SK-N-SH (cell line): ENCODE measurements around the gene TGFBR3L. TPM values are rescaled to one million over a fixed set of nuclear protein-coding genes. Genes with fewer than 3 reads are reported as not detected.

Source experiments
- CTCF ChIA-PET: fragments of 300-600, 350-600 bp; formaldehyde crosslinking; extraction: SDS; loops from one replicate; lab custom pipeline; 2021; lab: Yijun Ruan, JAX
- POLR2A ChIA-PET: fragments of 350-600 bp; sonication (Branson Sonifier 250); formaldehyde crosslinking; extraction: SDS; loops from one replicate; lab custom pipeline; 2020; ENCODE audit warnings: antibody characterized with exemption, inconsistent platforms; lab: Yijun Ruan, JAX
- DNase-seq: peaks from one replicate; pipeline ENCODE4 v3.0.0; 2012
- H2AFZ ChIP-seq: fragments of 200-600 bp; sonication (generic); 2 replicates; pipeline ENCODE4 v1.8.1; 2016; ENCODE audit warnings: antibody characterized with exemption, mild to moderate bottlenecking, low read depth
- H3F3A ChIP-seq: fragments of 200-600 bp; sonication (generic); replicated peaks from 2 replicates; pipeline ENCODE3; 2016; ENCODE audit warnings: antibody characterized with exemption, mild to moderate bottlenecking; ENCODE audit not compliant: insufficient read depth
- H3K27ac ChIP-seq, 2 experiments: fragments of 200-500 bp in 1 of 2; fragments of 200-600 bp in 1 of 2; sonication (Bioruptor generic) in 1 of 2; sonication (generic), shearing (Covaris generic) in 1 of 2; 2 replicates each; pipeline versions ENCODE4 v1.5.1 to v1.6.1; 2014 to 2016; ENCODE audit warnings: low read depth in 2 of 2, inconsistent platforms in 1 of 2, low read length in 1 of 2, mild to moderate bottlenecking in 1 of 2, mixed read lengths in 1 of 2
- H3K27me3 ChIP-seq: fragments of 200-600 bp; sonication (generic), shearing (Covaris generic); 2 replicates; pipeline ENCODE4 v1.6.1; 2016; ENCODE audit warnings: mixed run types; ENCODE audit not compliant: insufficient read depth
- H3K36me3 ChIP-seq, 2 experiments: fragments of 200-500 bp in 1 of 2; fragments of 200-600 bp in 1 of 2; sonication (Bioruptor generic) in 1 of 2; sonication (generic) in 1 of 2; replicated peaks in 1 of 2; 2 replicates each; pipeline versions ENCODE3 to v1.5.1; 2014 to 2016; ENCODE audit warnings: low read length in 1 of 2, mild to moderate bottlenecking in 1 of 2; ENCODE audit not compliant: insufficient read depth in 2 of 2, control insufficient read depth in 1 of 2
- H3K4me1 ChIP-seq, 2 experiments: fragments of 200-500 bp in 1 of 2; fragments of 200-600 bp in 1 of 2; sonication (Bioruptor generic) in 1 of 2; sonication (generic), shearing (Covaris generic) in 1 of 2; 2 replicates each; pipeline versions ENCODE4 v1.5.1 to v1.6.1; 2014 to 2016; ENCODE audit warnings: low read depth in 1 of 2, low read length in 1 of 2, mixed run types in 1 of 2; ENCODE audit not compliant: insufficient read depth in 2 of 2, control insufficient read depth in 1 of 2
- H3K4me2 ChIP-seq: fragments of 200-600 bp; sonication (generic), shearing (Covaris generic); 2 replicates; pipeline ENCODE4 v1.6.1; 2017; ENCODE audit warnings: mixed run types
- H3K4me3 ChIP-seq, 2 experiments: fragments of 200-500 bp in 1 of 2; fragments of 200-600 bp in 1 of 2; sonication (Bioruptor generic) in 1 of 2; sonication (generic), shearing (Covaris generic) in 1 of 2; 2 replicates each; pipeline versions ENCODE4 v1.5.1 to v1.8.1; 2014 to 2016; ENCODE audit warnings: low read depth in 2 of 2, inconsistent platforms in 1 of 2, low read length in 1 of 2, mild to moderate bottlenecking in 1 of 2, mixed read lengths in 1 of 2, moderate library complexity in 1 of 2
- H3K79me2 ChIP-seq: fragments of 200-600 bp; sonication (generic); 2 replicates; pipeline ENCODE4 v1.8.1; 2017; ENCODE audit warnings: mild to moderate bottlenecking; ENCODE audit not compliant: insufficient read depth
- H3K9ac ChIP-seq: fragments of 200-600 bp; sonication (generic); 2 replicates; pipeline ENCODE4 v1.6.1; 2017; ENCODE audit warnings: mixed run types
- H3K9me2 ChIP-seq: fragments of 200-600 bp; sonication (generic); 2 replicates; pipeline ENCODE4 v1.6.1; 2017; ENCODE audit warnings: mixed run types
- H3K9me3 ChIP-seq: fragments of 200-600 bp; sonication (generic); 2 replicates; pipeline ENCODE4 v1.6.1; 2017; ENCODE audit warnings: mixed run types, mild to moderate bottlenecking, moderate library complexity
- H4K20me1 ChIP-seq: fragments of 200-600 bp; sonication (generic); 2 replicates; pipeline ENCODE4 v1.6.1; 2017; ENCODE audit warnings: mild to moderate bottlenecking, mixed run types; ENCODE audit not compliant: insufficient read depth
- CTCF ChIP-seq: fragments of 200-600 bp; sonication (generic); IDR thresholded peaks from 2 replicates; pipeline ENCODE4 v1.6.1; 2017; ENCODE audit warnings: antibody characterized with exemption, mild to moderate bottlenecking, moderate library complexity
- ELF1 ChIP-seq: IDR thresholded peaks from 2 replicates; pipeline ENCODE4 v1.4.0; 2012
- EP300 ChIP-seq, 2 experiments: IDR thresholded peaks; 2 replicates each; pipeline versions ENCODE4 v1.4.0 to v1.6.1; 2012; ENCODE audit warnings: borderline replicate concordance in 1 of 2, low read depth in 1 of 2, low read length in 1 of 2
- EZH2phosphoT487 ChIP-seq: fragments of 200-600 bp; sonication (generic); IDR thresholded peaks from 2 replicates; pipeline ENCODE4 v1.6.1; 2017; ENCODE audit warnings: low read depth, mixed run types, mild to moderate bottlenecking, antibody characterized with exemption, moderate library complexity, borderline replicate concordance
- FOSL2 ChIP-seq: IDR thresholded peaks from 2 replicates; pipeline ENCODE4 v1.4.0; 2012; ENCODE audit warnings: low read depth, mild to moderate bottlenecking, moderate library complexity, borderline replicate concordance
- FOXJ3 ChIP-seq: sonication (generic); formaldehyde crosslinking; IDR thresholded peaks from 2 replicates; pipeline ENCODE4 v1.5.1; 2020; ENCODE audit warnings: mild to moderate bottlenecking, missing genetic modification reagents
- IRF3 ChIP-seq: fragments of 150-350 bp; IDR thresholded peaks from 2 replicates; pipeline ENCODE4 v1.6.1; 2016; ENCODE audit warnings: mild to moderate bottlenecking, low read depth, low read length
- JUND ChIP-seq: IDR thresholded peaks from 2 replicates; pipeline ENCODE4 v1.4.0; 2012
- MEF2A ChIP-seq: IDR thresholded peaks from 2 replicates; pipeline ENCODE4 v1.4.0; 2012; ENCODE audit warnings: low read depth, borderline replicate concordance
- NFIC ChIP-seq: IDR thresholded peaks from 2 replicates; pipeline ENCODE4 v1.4.0; 2012; ENCODE audit warnings: borderline replicate concordance
- RCOR1 ChIP-seq: fragments of 150-350 bp; IDR thresholded peaks from 2 replicates; pipeline ENCODE4 v1.6.1; 2017; ENCODE audit warnings: antibody characterized with exemption, low read length
- RXRA ChIP-seq: IDR thresholded peaks from 2 replicates; pipeline ENCODE4 v1.4.0; 2012; ENCODE audit warnings: low read depth, mild to moderate bottlenecking, borderline replicate concordance
- SIN3A ChIP-seq: IDR thresholded peaks from 2 replicates; pipeline ENCODE4 v1.6.1; 2012; ENCODE audit warnings: low read depth, mild to moderate bottlenecking, low read length, moderate library complexity, borderline replicate concordance
- TAF1 ChIP-seq: IDR thresholded peaks from 2 replicates; pipeline ENCODE4 v1.6.1; 2012; ENCODE audit warnings: low read depth, mild to moderate bottlenecking, low read length, moderate library complexity, borderline replicate concordance
- TCF12 ChIP-seq: IDR thresholded peaks from 2 replicates; pipeline ENCODE4 v1.4.0; 2012
- USF1 ChIP-seq: IDR thresholded peaks from 2 replicates; pipeline ENCODE4 v1.4.0; 2012; ENCODE audit warnings: low read depth, borderline replicate concordance
- WGBS: methylation state at CpG from one replicate; pipeline ENCODE4 v1.1.6; 2017; ENCODE audit warnings: low lambda C conversion rate; 5-methylcytosine and 5-hydroxymethylcytosine counted together
- polyA plus RNA-seq, 3 experiments: library from polyadenylated mRNA; depleted of rRNA; stranded (reverse); fragments of >200 nt; gene quantifications; 2 replicates each; pipeline ENCODE4 v1.2.3, GENCODE V29; 2012

TGFBR3L gene
- polyA plus RNA-seq, 1 of the 3 experiments (the other 2 are of a cell fraction) = 0.87 TPM

DNA sequence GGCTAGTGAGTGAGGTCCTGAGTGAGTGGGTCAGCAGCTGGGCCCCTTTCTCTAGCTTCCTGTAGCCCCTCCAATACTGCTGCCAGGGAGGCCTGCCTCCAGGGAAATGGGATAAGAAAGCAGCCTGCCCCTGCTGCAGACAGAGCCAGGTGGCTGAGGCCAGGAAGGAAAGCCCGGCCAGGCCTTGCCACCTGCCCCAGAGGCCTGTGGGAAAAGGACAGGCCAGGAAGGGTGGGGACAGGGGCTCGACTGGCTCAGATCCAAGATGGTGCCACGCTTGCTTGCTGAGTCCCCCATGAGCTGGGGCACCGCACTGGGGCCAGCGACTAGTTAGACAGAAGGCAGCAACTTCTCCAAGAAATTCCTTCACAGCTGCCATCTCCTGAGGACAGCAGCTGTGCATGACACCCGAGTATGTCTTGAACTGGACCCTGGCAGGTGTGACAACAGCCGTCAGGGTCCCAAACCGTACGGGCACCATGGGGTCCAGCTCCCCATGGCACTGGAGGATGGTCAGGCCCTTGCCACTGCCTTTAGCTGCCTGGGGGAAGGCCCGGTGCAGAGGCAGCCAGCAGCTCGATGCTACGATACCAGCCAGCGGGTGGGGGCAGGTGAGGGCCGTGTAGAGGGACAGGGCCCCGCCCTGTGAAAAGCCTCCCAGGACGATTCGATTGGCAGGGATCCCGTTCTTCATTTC, 35.4 kb upstream of the TGFBR3L start:
- H3K4me2 ChIP-seq = no peak overlapping the region
- no peaks in the 10 kb centered on the region for H3K79me2 ChIP-seq
- POLR2A ChIA-PET = no interaction called here
- no peaks in the 10 kb centered on the region for H3K9me3 ChIP-seq
- no peak overlapping the region for H3K9ac ChIP-seq
- H3K4me3 ChIP-seq = no peak overlapping the region
- no peaks in the 10 kb centered on the region for H3F3A ChIP-seq
- no peak for DNase-seq
- H3K36me3 ChIP-seq = no peaks in the 10 kb centered on the region
- no peak overlapping the region for H2AFZ ChIP-seq
- no peaks in the 10 kb centered on the region for H3K9me2 ChIP-seq
- H3K4me1 ChIP-seq = peaks cover 0 to 4% of the 10 kb centered on the region in 2 experiments; a peak in 1 of 4 replicates
- 88% methylated on average over 14 of the region's 18 CpGs for WGBS
- no peaks in the 10 kb centered on the region for H4K20me1 ChIP-seq
- no peak overlapping the region for H3K27ac ChIP-seq
- no peaks in the 10 kb centered on the region for H3K27me3 ChIP-seq
- CTCF ChIA-PET = interaction anchor here (0.8 kb wide), 1 partner anchor 17 kb away, joined by 4 read pairs; no protein-coding TSS in a partner anchor
- no peak for TF ChIP-seq RCOR1
- no peak for TF ChIP-seq MEF2A
- TF ChIP-seq FOXJ3 (CRISPR knock-in tag) = no peak
- TF ChIP-seq RXRA = no peak
- TF ChIP-seq EZH2phosphoT487 = no peak
- TF ChIP-seq NFIC = no peak
- no peak for TF ChIP-seq SIN3A
- TF ChIP-seq TAF1 = no peak

DNA sequence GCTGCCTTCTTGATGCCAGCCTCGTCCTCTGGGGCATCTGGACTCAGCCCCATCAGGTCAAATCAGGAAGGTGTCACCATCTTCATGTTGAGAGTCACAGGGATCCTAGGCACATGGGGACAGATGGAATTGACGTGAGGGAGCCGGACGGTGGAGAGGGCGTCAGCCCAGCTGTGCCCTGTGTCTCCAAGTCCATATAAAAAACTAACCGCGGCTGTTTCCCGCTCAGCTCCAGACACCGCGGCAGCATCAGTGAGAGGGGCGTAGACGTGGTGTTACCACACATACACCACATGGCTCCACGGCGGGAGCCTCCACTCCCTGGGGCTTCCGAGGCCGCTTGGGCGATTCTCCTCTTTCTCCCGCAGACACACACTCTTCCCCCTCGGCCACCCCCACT, 34.8 kb upstream of the TGFBR3L start:
- CTCF ChIA-PET = no interaction called here

More for the DNA sequence above, 34.8 kb upstream of the TGFBR3L start:
- Histone ChIP-seq H3K9ac (no peak overlapping the region), H3K4me1 (peaks cover 0 to 2% of the 10 kb centered on the region in 2 experiments; a peak in 1 of 4 replicates), H3F3A (no peaks in the 10 kb centered on the region), H3K79me2 (no peaks in the 10 kb centered on the region), H3K4me3 (no peak overlapping the region), H3K27me3 (no peaks in the 10 kb centered on the region), H3K9me2 (no peaks in the 10 kb centered on the region), H3K27ac (no peak overlapping the region), H2AFZ (no peak overlapping the region), H4K20me1 (no peaks in the 10 kb centered on the region), H3K4me2 (no peak overlapping the region), H3K9me3 (no peaks in the 10 kb centered on the region), H3K36me3 (no peaks in the 10 kb centered on the region)
- POLR2A ChIA-PET = no interaction called here
- no peak for TF ChIP-seq JUND
- no peak for TF ChIP-seq FOXJ3 (CRISPR knock-in tag)
- TF ChIP-seq USF1 = no peak
- no peak for TF ChIP-seq IRF3
- TF ChIP-seq TCF12 = no peak
- no peak for TF ChIP-seq EP300 (IDR thresholded peaks at IDR 0.05; ENCODE audit: borderline replicate concordance in 1 of 2, low read depth in 1 of 2, low read length in 1 of 2)
- no peak for TF ChIP-seq CTCF
- TF ChIP-seq RCOR1 = no peak
- no peak for TF ChIP-seq FOSL2
- TF ChIP-seq ELF1 = no peak
- WGBS = 86% methylated on average over 19 of the region's 19 CpGs
- no peak for DNase-seq
